GM18508 (cell line): ENCODE measurements around the gene ARL8A.
"Not testable (repeated sequence)": the region's sequence is repeated elsewhere in the genome, so short reads cannot be mapped to it uniquely, and the experiment has no call there.

Experiments used
- ATAC-seq: cut with Tn5 transposase; IDR thresholded peaks from one replicate; pipeline ENCODE4 v1.9.1; 2021; ENCODE audit warnings: moderate number of reproducible peaks; ENCODE audit not compliant: insufficient read depth, unreplicated experiment

ARL8A gene

DNA sequence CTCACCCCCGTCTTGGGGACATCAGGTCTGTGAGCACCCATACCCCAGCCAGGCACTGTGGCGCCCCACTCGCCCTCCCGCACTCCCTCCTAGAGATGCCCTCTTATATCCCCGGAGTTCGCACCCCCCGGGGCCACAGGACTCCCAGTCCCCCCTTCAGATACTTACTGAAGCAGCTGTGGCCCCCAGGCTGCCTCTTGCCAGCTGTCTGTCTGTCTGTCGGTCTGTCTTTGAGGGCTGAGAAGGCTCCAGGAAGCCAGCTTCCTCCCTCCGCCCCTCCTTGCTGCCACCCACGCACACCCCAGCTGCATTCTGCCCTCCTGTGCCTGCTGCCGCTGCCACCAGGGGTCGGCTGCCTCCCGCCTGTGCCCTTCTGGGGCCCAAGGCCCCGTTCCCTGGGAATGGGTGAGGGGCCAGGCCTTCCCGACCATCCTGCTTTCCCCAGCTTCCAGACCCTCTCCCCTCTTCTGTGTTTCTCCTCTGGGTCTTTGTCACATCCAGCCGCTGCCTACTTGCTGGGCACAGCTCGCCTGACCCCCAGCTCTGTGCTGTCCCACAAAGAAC lies 15.9 kb upstream of the ARL8A start, which contains the start of gene PTPN7:
TSS of gene PTPN7 (minus strand) at position 226 of the 564 bp plus-strand sequence. CDS start 1,200 bp downstream, outside the sequence.
- no peak for ATAC-seq

DNA sequence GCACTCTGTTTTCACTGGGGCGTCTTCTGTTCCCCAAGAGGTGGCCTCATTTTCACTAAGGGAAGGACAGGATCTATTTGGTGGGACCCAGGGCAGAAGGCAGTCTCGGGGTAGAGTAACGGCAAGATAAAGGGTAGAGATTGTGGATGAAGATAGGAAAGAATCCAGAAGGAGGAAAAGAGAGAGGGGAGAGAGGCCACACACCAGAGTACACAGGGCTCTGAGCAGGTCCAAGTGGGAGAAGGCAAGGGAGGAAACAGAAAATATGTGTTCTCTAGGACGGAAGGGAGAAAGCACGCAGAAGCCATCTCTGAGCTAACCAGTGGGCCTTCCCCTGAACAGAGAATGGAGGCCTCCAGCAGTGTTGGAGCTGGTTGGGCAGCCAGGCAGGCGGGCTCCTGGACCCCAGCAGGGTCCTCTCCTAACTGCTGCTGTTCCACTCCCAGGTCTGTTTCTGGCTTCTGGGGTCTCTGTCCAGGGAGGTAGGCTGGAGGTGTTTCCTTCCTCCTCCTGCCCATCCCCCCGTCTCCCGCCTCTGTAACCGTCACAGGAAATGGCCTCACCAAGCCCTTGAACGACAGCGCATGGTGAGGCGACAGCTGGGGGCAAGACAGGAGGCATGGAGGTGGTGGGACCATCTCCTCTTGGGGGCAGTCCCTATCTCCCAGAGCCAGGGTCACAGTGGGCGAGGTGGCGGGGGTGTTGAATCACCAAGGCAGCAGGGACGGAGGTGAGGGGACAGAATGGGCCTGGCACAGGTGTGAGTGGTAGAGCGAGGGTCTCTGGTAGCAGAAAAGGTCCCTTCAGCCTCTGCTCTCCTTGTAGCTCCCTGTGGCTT lies 15.2 kb upstream of the ARL8A start:
- no peak for ATAC-seq

DNA sequence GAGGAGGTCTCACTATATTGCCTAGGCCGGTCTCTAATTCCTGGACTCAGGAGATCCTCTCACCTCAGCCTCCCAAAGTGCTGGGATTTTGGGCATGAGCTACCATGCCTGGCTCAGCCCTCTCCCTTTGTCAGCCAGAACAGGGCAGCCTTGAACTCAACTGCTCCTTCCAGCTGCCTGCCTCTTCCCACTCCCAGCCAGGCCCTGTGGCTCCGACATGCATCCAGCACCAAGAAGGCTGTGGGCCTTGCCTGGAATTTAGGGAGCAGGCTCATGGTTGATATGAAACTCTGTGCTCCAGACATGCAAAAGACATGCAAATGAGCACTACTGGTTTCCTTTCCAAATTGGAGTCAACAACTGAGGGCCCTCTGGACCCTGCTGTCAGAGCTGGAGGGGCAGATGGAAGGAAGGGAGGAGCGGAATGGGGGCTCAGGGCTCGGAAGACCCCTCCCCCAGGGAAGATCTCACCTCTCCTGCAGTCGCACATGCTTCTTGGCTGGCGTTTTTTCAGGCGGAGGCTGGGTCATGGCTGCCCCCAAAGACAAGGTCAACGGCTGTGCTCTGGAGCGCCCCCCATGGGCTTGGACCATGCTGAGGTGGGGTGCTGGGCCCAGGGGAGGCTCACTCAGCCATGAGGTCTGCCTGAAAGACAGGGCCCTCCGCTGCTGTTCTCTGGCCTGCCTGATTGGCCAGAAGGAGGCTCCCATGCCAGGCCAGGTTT lies 14.4 kb upstream of the ARL8A start:
- ATAC-seq = no peak

DNA sequence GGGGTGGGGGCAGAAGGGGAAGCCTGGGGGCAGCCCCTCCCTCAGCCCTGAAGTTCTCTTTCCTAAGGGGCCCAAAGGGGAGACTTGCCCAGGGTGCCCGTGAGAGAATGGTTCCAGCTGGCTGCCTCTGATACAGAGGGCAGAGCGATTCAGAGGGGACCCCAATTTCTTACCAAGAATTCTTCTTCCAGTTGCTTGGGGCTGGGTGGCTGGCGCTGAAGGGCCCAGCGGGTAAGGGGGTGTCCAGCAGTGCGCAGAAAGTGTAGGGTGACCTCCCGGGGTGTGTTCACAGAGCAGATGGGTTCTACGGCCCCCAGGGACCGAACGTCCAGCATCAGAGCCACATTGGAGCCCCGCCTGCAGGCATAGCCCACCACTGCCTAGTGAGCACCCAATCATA lies 13.4 kb upstream of the ARL8A start:
- no peak for ATAC-seq

DNA sequence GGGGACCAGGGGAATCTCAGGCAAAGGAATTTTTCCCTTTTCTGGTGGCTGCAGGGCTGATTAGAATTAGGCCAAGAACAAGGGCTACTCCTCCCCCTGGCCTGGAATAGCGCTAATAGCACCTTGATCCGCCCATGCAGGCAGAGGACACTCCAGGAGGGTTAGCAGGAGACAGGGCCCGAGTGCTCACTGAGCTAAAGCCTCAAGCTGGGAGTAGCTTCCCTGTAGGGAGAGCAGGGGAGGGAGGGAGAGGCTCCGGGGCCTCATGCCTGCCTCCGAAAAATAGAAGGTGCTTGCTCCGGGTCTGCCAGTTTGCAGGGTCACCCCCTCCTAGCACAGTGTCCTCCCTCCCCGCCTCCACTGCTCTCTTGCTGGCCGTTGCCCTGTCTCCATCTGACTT lies 12.1 kb upstream of the ARL8A start:
- no peak for ATAC-seq

DNA sequence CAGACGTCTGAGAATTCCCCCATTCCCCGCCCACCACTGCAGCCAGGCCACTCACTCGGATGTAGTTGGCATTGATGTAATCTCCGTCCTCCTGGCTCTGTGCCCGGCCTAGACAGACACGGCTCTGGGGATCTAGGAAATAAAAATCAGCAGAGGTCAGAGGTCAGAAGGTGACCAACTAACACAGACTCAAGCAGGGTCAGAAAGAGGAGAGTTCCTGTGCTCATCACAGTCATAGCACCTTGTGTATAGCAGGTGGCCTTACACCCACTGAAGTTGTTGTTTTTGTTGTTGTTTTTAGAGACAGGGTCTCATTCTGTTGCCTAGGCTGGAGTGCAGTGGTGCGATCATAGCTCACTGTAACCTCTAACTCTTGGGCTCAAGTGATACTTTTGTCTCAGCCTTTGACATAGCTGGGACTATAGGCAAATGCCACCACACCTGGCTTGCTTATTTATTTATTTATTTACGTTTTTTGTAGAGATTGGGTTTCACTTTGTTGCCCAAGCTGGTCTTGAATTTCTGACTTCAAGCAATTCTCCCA lies 11.0 kb upstream of the ARL8A start:
- no peak for ATAC-seq

DNA sequence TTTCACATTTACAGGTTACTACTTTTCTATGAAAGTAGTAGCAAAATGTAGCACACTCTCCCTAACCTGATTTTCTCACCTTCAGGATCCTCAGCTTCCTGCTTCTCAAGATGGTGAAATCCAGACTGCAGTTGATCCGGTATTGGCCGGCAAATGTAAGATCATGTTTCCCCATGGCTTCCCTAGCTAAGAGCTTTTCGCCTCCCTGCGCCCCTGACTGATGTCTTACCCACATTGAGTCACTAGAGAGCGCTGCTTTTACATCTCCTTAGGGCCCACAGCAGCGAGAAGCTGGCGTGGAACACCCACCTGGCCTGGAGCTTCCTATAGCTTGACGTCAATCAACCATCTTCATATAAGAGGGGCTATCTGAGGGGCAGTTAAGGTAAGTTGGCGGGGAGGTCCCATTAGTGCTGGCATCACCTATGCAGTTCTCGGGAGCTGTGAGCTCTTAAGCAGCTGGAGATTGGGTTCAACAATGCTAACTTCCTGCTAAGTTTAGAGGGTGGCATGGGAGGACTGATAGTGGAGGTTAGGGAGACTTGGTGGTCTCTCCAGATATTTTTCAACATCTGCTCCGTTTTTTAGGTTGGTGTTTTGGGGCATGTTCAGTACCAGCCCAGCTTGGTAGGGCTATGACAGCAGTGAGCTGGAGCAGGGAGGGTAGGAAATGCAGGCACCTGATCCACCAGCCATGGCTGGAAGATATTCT lies 10.4 kb upstream of the ARL8A start:
- ATAC-seq = no peak

DNA sequence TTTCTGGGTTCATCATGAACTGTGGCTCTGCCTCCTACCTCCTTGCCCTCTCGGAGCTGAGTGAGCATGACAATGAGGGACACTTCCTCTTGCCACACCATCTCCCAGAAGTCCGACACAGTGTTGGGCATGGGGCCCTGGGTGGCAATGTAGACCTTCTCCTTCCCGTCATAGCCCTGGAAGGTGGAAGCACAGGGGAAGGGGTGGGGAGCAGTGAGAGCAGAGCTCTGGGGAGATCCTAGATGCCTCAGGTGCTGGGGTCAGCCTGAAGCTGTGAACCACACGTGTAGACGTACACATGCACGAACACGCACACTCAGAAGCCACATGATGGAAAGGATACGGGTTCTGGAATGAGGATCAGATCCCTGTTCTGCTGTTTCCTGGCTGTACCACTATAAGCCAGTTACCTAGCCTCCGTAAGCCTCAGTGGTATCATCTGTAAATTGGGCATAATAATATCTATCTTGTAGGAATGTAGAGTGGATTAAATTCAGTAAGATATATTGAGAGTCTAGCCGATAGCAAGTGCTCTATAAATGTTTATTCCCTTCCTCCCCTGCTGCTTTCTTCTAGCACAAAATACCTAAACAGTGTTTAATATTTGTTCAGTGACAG lies 9.7 kb upstream of the ARL8A start:
- no peak for ATAC-seq

DNA sequence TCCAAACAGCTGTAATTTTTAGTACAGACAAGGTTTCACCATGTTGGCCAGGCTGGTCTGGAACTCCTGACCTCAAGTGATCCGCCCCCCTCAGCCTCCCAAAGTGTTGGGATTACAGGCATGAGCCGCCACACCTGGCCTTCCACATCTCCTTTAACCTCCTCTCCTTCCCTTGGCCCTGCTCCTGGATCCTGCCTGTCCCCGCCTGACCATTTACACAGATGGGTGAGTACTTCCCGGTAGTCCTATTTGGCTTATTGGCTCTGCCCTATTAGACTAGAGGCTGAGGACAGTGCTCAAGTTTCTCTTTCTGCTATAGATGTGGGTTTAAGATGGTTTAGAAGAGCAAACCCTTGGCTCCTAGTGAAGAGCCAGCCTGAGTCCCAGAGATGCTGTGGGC lies 8.7 kb upstream of the ARL8A start:
- no peak for ATAC-seq

DNA sequence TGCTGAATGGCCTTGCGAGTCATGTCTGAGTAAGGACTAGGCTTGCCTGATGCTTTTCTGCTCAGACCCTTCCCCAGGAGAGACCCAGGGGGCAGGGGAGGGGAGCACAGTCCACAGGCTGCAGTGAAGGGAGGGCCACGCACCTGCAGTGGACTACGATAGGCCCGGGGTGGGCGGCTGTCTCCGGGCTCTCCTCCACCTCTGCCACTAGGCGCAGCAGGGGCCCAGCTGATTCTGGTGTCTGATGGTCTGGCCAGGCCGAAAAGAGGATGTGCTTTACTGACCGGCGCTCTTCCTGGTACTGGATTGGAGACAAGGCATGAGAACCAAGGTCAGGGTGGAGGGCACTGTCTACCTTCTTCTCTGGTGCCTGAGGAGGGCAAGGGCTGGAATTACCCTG lies 7.9 kb upstream of the ARL8A start:
- no peak for ATAC-seq

DNA sequence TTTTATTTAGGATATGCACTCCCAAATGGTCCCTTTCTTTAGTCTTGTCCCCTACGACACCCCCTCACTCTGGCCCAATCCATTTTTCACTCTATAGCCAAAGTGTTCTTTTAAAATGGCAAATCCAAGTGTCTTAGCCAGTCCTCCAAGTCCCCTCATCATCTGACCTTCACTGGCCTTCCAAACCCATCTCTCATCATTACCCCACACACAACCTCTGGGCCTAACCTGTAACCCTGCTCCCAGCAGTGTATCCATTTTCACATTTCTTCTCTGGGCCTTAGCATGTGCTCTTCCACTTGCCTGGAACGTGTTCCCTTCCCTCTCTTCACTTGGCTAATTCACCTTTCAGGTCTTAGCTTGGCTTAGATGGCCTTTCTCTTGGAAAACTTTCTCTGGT lies 6.5 kb upstream of the ARL8A start:
- ATAC-seq = no peak

DNA sequence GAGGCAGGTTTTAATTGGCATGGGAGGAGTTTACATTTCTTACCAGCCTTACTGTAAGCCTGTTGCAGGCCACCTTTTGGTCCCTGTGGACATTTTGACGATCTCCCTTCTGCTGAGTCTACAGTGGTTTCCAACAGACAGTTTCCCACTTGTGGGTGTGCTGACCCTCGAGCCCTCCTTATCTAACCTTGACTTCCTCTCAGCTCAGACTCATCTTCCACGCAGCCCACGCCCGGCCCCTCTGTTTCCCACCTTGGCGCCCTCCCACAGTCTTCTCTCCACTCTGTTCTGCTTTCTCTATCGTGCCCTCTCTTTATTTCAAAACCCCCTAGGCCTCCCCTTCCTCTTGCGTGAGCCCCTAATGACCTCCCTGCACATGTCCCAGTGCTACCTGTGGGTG lies 6.1 kb upstream of the ARL8A start:
- ATAC-seq = no peak

DNA sequence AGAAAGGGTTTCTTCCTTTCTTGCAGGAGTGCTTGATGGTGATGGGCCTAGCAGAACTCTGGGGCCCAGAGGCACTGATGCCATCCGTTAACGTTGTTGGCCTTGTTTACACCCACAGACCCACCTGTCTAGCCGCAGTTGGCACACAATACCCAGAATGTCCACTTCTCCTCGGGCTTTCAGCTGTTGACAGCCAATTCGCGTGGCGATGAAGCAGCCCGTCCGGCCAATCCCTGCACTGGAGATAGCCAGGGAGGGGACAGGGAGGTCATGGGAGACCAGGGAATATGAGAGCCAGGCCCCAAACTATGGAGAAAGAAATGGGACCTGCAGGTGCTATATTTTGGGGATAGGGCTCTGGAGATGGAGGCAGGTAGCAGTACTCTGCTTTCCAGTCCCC lies 5.7 kb upstream of the ARL8A start:
- no peak for ATAC-seq

DNA sequence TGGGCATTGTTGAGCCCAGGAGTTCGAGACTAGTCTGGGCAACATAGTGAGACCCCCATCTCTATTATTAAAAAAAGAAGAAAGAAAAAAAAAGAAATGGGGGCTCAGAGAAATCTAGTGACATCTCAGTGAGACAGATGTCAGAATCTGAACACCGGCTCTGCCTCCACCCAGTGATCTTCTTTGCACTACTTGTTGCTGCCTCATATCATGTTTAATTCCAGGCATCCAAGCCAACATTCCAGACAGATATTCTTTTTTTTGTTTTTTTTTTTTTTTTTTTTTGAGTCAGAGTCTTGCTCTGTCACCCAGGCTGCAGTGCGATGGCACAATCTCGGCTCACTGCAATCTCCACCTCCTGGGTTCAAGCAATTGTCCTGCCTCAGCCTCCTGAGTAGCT lies 5.0 kb upstream of the ARL8A start:
- ATAC-seq = no peak

DNA sequence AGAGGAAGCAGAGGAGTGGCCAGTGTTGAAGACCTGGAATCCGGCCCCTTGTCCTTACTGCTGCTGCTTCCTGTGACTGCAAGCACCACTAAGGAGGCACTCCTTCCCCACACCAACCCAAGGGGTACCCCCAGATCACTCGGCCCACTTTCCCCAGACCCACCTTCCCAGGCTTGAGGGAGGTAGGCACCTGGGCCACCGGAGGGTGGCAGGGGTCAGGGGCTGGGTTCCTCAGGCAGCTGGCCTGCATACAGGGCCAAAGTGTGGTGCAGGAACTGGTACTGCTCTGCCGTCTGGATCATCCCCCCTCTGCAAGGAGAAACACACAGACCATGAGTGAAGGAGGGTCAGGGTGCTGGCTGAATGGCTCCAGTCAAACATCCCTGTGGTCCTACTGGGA lies 3.9 kb upstream of the ARL8A start:
- no peak for ATAC-seq

DNA sequence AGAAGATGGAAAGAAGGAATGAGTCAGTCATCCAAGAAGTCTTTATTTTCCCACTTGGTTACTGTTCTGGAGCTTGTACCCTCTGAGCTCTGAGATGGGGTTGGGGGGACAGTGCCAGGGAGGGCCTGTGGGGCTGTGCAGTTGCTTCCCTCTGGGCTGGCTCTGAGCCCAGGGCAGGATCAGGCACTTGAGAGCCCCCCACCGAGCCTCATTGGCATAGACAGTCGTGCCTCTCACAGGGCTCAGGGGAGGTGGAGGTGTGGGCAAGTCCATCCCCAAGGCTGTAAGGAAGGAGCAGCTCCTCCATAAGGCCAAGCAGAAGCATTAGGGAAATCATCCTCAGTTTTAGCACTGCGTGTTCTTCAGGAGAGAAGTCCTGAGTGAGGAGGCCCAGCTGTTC lies 2.5 kb upstream of the ARL8A start:
- no peak for ATAC-seq

DNA sequence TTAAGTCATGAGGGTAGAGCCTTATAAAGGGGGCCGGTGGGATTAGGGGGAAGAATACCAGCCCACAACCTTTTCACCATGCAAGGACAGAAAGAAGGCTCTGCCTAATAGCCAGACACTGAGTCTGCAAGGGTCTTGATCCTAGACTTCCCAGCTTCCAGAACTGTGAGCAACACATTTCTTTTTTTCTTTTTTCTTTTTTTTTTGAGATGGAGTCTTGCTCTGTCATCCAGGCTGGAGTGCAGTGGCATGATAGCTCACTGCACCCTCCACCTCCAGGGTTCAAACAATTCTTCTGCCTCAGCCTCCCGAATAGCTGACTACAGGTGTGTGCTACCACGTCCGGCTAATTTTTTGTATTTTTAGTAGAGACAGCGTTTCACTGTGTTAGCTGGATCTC lies 1.7 kb upstream of the ARL8A start:
- no peak for ATAC-seq

DNA sequence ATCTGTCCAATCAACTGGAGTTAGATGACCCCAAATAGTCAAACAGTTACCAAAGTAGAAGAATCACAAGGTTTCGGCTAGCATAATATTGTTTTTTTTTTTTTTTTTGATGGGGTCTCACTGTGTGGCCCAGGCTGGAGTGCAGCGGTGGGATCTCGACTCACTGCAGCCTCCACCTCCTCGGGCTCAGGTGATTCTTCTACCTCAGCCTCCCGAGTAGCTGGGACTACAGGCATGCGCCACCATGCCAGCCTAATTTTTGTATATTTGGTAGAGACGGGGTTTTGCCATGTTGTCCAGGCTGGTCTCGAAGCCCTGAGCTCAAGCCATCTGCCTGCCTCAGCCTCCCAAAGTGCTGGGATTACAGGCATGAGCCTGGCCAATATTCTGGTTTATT lies 1.2 kb upstream of the ARL8A start:
- not testable (repeated sequence) for ATAC-seq

DNA sequence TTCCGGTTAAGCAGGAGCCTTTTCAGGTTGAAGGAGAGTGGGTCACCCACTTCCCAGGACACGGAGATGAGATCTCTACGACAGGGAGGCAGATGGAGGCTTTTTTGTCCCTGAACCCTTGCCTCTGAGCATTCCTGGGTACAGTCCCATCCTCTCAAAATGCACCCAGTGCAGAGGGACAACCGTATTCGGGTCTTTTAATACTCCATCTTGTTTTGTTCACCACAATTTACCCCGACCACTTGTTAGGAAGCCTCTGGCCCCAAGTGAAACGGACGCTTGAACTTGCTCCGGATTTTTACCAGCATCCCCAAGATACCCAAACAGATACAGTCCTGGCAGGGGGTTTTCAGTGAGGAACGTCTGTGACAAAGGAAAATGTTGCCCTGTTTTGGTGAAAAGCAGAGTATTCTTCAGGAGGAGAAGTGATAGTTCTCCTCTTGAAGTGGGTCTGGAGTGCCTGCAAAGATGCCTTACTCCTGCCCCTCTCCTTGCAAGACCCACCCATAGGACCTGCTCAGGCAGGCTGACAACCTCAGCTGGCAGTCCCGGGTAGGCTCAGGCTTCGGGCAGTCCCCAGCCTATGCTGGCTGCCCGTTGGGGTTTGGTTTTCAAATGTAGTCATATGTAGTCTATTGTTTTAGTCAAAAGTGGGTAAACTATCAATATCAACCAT lies 669 bp upstream of the ARL8A start:
- ATAC-seq = no peak
